Neural crest cell (in vitro differentiated cells): ENCODE data around the gene PWWP2B. TPM values are rescaled to one million over a fixed set of nuclear protein-coding genes. Genes with fewer than 3 reads are reported as not detected.

Experiments
- DNase-seq: peaks from one replicate; pipeline ENCODE4 v3.0.0; 2021; ENCODE audit warnings: low read depth, mixed read lengths, low spot score
- H3K27ac Mint-ChIP-seq: one replicate; pipeline ENCODE4 v1.8.0; 2021; ENCODE audit warnings: mild to moderate bottlenecking, mixed read lengths; ENCODE audit not compliant: unreplicated experiment
- H3K27me3 Mint-ChIP-seq: 2 replicates; pipeline ENCODE4 v1.8.0; 2021; ENCODE audit warnings: low read depth, mild to moderate bottlenecking, mixed read lengths
- H3K36me3 Mint-ChIP-seq: 2 replicates; pipeline ENCODE4 v1.8.0; 2021; ENCODE audit warnings: low read depth, mild to moderate bottlenecking, mixed read lengths
- H3K4me1 Mint-ChIP-seq: 2 replicates; pipeline ENCODE4 v1.8.0; 2021; ENCODE audit warnings: mixed read lengths
- H3K4me3 Mint-ChIP-seq: one replicate; pipeline ENCODE4 v1.8.0; 2021; ENCODE audit warnings: mild to moderate bottlenecking, mixed read lengths
- H3K9me3 Mint-ChIP-seq: 2 replicates; pipeline ENCODE4 v1.8.0; 2021; ENCODE audit warnings: mixed read lengths
- total RNA-seq: library from RNA; stranded (reverse); gene quantifications from 2 replicates; pipeline ENCODE4 v1.2.1, GENCODE V29; 2021
- TF ChIP-seq, protein P1 (sequence below): fragments of 200-600 bp; sonication (generic); conservative IDR thresholded peaks from 2 replicates; pipeline ENCODE4 v1.5.0; 2021; ENCODE audit warnings: antibody characterized with exemption, mild to moderate bottlenecking

PWWP2B gene
- total RNA-seq, 1 donor from 2014 or later = 14.2 TPM

GRCh38 chr10:132417257-132417910 is 20.4 kb downstream of the PWWP2B start:
- Mint-ChIP-seq H3K4me3 (no peak overlapping the region), H3K27ac (no peak overlapping the region), H3K36me3 (peaks cover 6% of the 10 kb centered on the region), H3K4me1 (peaks cover 42% of the 10 kb centered on the region), H3K9me3 (no peaks in the 10 kb centered on the region), H3K27me3 (no peaks in the 10 kb centered on the region)
- DNase-seq = no peak
- TF ChIP-seq, protein P1, sequence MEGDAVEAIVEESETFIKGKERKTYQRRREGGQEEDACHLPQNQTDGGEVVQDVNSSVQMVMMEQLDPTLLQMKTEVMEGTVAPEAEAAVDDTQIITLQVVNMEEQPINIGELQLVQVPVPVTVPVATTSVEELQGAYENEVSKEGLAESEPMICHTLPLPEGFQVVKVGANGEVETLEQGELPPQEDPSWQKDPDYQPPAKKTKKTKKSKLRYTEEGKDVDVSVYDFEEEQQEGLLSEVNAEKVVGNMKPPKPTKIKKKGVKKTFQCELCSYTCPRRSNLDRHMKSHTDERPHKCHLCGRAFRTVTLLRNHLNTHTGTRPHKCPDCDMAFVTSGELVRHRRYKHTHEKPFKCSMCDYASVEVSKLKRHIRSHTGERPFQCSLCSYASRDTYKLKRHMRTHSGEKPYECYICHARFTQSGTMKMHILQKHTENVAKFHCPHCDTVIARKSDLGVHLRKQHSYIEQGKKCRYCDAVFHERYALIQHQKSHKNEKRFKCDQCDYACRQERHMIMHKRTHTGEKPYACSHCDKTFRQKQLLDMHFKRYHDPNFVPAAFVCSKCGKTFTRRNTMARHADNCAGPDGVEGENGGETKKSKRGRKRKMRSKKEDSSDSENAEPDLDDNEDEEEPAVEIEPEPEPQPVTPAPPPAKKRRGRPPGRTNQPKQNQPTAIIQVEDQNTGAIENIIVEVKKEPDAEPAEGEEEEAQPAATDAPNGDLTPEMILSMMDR = no peak

DNA sequence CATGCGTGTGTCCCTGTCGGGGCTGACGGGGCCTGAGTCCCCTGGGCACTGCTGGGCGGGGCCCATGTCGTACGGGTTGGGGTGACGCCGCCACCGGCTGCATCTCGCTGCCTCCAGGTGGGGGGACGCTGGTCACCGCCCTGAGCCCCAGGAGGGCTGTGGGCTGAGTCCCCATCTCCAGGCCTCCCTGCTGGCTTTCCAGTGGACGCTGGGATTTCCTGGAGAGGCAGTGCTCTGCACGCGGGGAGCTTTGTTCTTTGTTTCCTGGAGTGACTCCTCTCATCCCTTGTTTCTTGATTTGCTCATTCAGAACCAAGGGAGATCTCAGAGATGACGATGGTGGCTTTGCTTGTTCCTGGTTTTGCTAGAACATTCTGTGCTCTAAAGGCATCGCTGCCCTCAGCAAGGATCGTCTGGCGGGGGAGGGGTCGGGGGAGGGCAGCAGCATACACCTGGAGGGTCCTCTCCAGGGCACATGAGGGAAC is 21.0 kb downstream of the PWWP2B start:
- peak overlapping the region; percentile 92 for H3K27ac Mint-ChIP-seq

GRCh38 chr10:132418527-132419416 is 21.8 kb downstream of the PWWP2B start:
- Mint-ChIP-seq H3K9me3 (no peaks in the 10 kb centered on the region), H3K36me3 (peaks cover 6% of the 10 kb centered on the region), H3K27ac (peak overlapping the region; percentile 92), H3K4me1 (peaks cover 50% of the 10 kb centered on the region), H3K27me3 (no peaks in the 10 kb centered on the region), H3K4me3 (no peak overlapping the region)
- DNase-seq = no peak
- TF ChIP-seq, protein P1 = no peak

More for the DNA sequence above, 21.0 kb downstream of the PWWP2B start:
- H3K4me1 Mint-ChIP-seq = peaks cover 43% of the 10 kb centered on the region
- H3K4me3 Mint-ChIP-seq = peak overlapping the region; percentile 67
- no peaks in the 10 kb centered on the region for H3K27me3 Mint-ChIP-seq
- no peak for DNase-seq
- TF ChIP-seq, protein P1 = no peak
- H3K36me3 Mint-ChIP-seq = peaks cover 6% of the 10 kb centered on the region
- no peaks in the 10 kb centered on the region for H3K9me3 Mint-ChIP-seq

- no peaks in the 10 kb centered on the region for H3K27me3 Mint-ChIP-seq
These were observed 22.8 kb downstream of the PWWP2B start for GRCh38 chr10:132419538-132420468.

More at GRCh38 chr10:132419538-132420468, 22.8 kb downstream of the PWWP2B start:
- no peaks in the 10 kb centered on the region for H3K9me3 Mint-ChIP-seq
- no peak overlapping the region for H3K4me3 Mint-ChIP-seq
- DNase-seq = no peak
- H3K4me1 Mint-ChIP-seq = peaks cover 45% of the 10 kb centered on the region
- peak overlapping the region; percentile 12 for H3K27ac Mint-ChIP-seq
- peaks cover 6% of the 10 kb centered on the region for H3K36me3 Mint-ChIP-seq
- TF ChIP-seq, protein P1 = no peak
